ENCODE data around the gene SCN2B.
"Not testable (repeated sequence)": the region's sequence is repeated elsewhere in the genome, so short reads cannot be mapped to it uniquely, and the experiment has no call there.

- not testable (repeated sequence) for TF ChIP-seq ZSCAN5A (CRISPR knock-in tag; IDR thresholded peaks at IDR 0.05; ENCODE audit: borderline replicate concordance); SKIL (CRISPR knock-in tag; IDR thresholded peaks at IDR 0.05; ENCODE audit: borderline replicate concordance); CREB3 (CRISPR knock-in tag; IDR thresholded peaks at IDR 0.05); ZNF580 (CRISPR knock-in tag; IDR thresholded peaks at IDR 0.05; ENCODE audit: borderline replicate concordance, low read depth); FOXP4 (CRISPR knock-in tag; IDR thresholded peaks at IDR 0.05); ZBTB40 (IDR thresholded peaks at IDR 0.05); ZBTB40 (CRISPR knock-in tag; IDR thresholded peaks at IDR 0.05); ONECUT2 (CRISPR knock-in tag; IDR thresholded peaks at IDR 0.05); SRF (IDR thresholded peaks at IDR 0.05; ENCODE audit: low read depth, low read length); EZH2 (conservative IDR thresholded peaks at IDR 0.05; ENCODE audit: low read depth, low read length); GABPA (IDR thresholded peaks at IDR 0.05; ENCODE audit: low read depth, low read length); GABPA (CRISPR knock-in tag; IDR thresholded peaks at IDR 0.05; ENCODE audit: low read depth); CTCF (CRISPR knock-in tag; IDR thresholded peaks at IDR 0.05); ELK4 (CRISPR knock-in tag; IDR thresholded peaks at IDR 0.05; ENCODE audit: borderline replicate concordance)
Measured at GRCh38 chr11:118183691-118184090, 7.3 kb upstream of the SCN2B start.
